GM23338 (cell line): Measurements from ENCODE around the gene CHRFAM7A.
"Not testable (repeated sequence)": the region's sequence is repeated elsewhere in the genome, so short reads cannot be mapped to it uniquely, and the experiment has no call there.

Experiments
- CREB1 ChIP-seq: fragments of 250-450 bp; sonication (Bioruptor Pico); IDR thresholded peaks from 2 replicates; pipeline ENCODE4 v1.5.0; 2020; ENCODE audit warnings: low read depth, mild to moderate bottlenecking, moderate library complexity
- EZH2 ChIP-seq: fragments of 200-600 bp; sonication (generic); IDR thresholded peaks from one replicate; pipeline ENCODE4 v1.8.0; 2017; ENCODE audit warnings: antibody characterized with exemption, mild to moderate bottlenecking, low read depth; ENCODE audit not compliant: unreplicated experiment
- TF ChIP-seq, protein P1 (sequence below), 2 experiments: fragments of 200-600 bp in 1 of 2; sonication (generic) in 1 of 2; conservative IDR thresholded peaks; 2 replicates each; pipeline versions ENCODE4 v1.5.1 to v1.6.1; 2016 to 2017; ENCODE audit warnings: antibody characterized with exemption in 2 of 2, low read depth in 2 of 2, mild to moderate bottlenecking in 2 of 2, moderate library complexity in 1 of 2

DNA sequence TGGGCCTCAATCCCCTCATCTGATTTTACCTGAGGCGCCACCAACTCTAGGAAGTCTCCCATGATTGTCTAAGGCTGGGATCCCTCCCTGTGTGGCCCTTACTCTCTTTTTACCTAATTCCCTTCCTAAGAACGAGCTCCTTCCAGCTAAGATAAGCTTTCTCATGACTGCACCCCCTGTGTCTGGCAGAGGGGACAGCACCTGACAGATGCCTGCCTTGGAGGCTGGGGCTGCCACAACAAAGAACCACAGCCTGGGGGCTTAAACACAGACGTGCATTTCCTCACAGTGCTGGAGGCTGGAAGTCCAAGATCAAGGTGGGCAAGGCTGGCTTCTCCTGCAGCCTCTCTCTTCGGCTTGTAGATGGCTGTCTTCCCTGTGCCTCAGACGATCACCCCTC lies 43.5 kb downstream of the CHRFAM7A start:
- TF ChIP-seq, protein P1, sequence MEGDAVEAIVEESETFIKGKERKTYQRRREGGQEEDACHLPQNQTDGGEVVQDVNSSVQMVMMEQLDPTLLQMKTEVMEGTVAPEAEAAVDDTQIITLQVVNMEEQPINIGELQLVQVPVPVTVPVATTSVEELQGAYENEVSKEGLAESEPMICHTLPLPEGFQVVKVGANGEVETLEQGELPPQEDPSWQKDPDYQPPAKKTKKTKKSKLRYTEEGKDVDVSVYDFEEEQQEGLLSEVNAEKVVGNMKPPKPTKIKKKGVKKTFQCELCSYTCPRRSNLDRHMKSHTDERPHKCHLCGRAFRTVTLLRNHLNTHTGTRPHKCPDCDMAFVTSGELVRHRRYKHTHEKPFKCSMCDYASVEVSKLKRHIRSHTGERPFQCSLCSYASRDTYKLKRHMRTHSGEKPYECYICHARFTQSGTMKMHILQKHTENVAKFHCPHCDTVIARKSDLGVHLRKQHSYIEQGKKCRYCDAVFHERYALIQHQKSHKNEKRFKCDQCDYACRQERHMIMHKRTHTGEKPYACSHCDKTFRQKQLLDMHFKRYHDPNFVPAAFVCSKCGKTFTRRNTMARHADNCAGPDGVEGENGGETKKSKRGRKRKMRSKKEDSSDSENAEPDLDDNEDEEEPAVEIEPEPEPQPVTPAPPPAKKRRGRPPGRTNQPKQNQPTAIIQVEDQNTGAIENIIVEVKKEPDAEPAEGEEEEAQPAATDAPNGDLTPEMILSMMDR (conservative IDR thresholded peaks at IDR 0.05; ENCODE audit: low read depth in 2 of 2) = not testable (repeated sequence)
- not testable (repeated sequence) for TF ChIP-seq EZH2; CREB1 (CRISPR knock-in tag)
